Endothelial cell of umbilical vein (primary cell): ENCODE results near the gene TRIM32.

Source experiments
- CTCF ChIP-seq, 2 donors: IDR thresholded peaks; 1 replicate in 1 of 2; 2 replicates in 1 of 2; pipeline ENCODE4 v1.5.1; 2011; ENCODE audit warnings: low read length in 2 of 2, mild to moderate bottlenecking in 2 of 2, moderate library complexity in 2 of 2, control low read depth in 1 of 2, inconsistent platforms in 1 of 2, low read depth in 1 of 2; ENCODE audit not compliant: insufficient read depth in 1 of 2; ENCODE audit errors: extremely low read depth in 1 of 2
- EZH2 ChIP-seq: IDR thresholded peaks from 2 replicates; pipeline ENCODE4 v1.6.1; 2012; ENCODE audit warnings: borderline replicate concordance, low read depth, mild to moderate bottlenecking, moderate library complexity, low read length, inconsistent platforms; ENCODE audit not compliant: severe bottlenecking
- FOS ChIP-seq: IDR thresholded peaks from 2 replicates; pipeline ENCODE4 v1.6.1; 2011; ENCODE audit warnings: mild to moderate bottlenecking, low read length, moderate library complexity, borderline replicate concordance; ENCODE audit not compliant: insufficient read depth
- GATA2 ChIP-seq: IDR thresholded peaks from 2 replicates; pipeline ENCODE4 v1.7.0; 2011; ENCODE audit warnings: low read depth, mild to moderate bottlenecking, moderate library complexity, mixed read lengths, low read length; ENCODE audit not compliant: insufficient read length, insufficient read depth
- JUN ChIP-seq: IDR thresholded peaks from 2 replicates; pipeline ENCODE4 v1.6.1; 2011; ENCODE audit warnings: borderline replicate concordance, low read depth; ENCODE audit not compliant: insufficient read length, insufficient read depth
- MAX ChIP-seq: IDR thresholded peaks from 2 replicates; pipeline ENCODE4 v1.6.1; 2011; ENCODE audit not compliant: insufficient read depth, insufficient read length
- MYC ChIP-seq: IDR thresholded peaks from one replicate; pipeline ENCODE4 v1.6.1; 2011; ENCODE audit warnings: mild to moderate bottlenecking, low read depth, low read length
- POLR2A ChIP-seq: IDR thresholded peaks from 2 replicates; pipeline ENCODE4 v1.6.1; 2012; ENCODE audit warnings: low read depth, mild to moderate bottlenecking, control low read depth, low read length
- POLR2AphosphoS5 ChIP-seq: IDR thresholded peaks from 2 replicates; pipeline ENCODE4 v1.6.1; 2012; ENCODE audit warnings: low read depth, mild to moderate bottlenecking, control low read depth, low read length, moderate library complexity; ENCODE audit not compliant: insufficient read depth

- TF ChIP-seq CTCF (IDR thresholded peaks at IDR 0.05; ENCODE audit: extremely low read depth in 1 of 2, insufficient read depth in 1 of 2, low read depth in 1 of 2, low read length in 2 of 2): no peak
- TF ChIP-seq POLR2A: no peak
- no peak for TF ChIP-seq FOS
- no peak for TF ChIP-seq POLR2AphosphoS5
- no peak for TF ChIP-seq GATA2
- TF ChIP-seq MAX: no peak
- TF ChIP-seq EZH2: no peak
- no peak for TF ChIP-seq MYC
- TF ChIP-seq JUN: no peak
These were observed 30.0 kb downstream of the TRIM32 start for GRCh38 chr9:116717150-116717549.
